Stimulated activated memory B cell treated with anti-CD40 and anti-IgM and Interleukin-4, amounts not matched to agents 10 μg/mL and 1 μg/mL and 100 μg/mL, for 72 hours (primary cell): ENCODE data around the gene SLC2A10.

ENCODE experiments used
- ATAC-seq: fragments of 150-1000 bp; cut with Tn5 transposase; 2 replicates; pipeline ENCODE4 v1.10.0; 2021
- H3K27ac Mint-ChIP-seq: one replicate; pipeline ENCODE4 v1.8.0; 2022; ENCODE audit warnings: mild to moderate bottlenecking, mixed read lengths
- H3K27me3 Mint-ChIP-seq: one replicate; pipeline ENCODE4 v1.8.0; 2022; ENCODE audit warnings: mixed read lengths
- H3K36me3 Mint-ChIP-seq: one replicate; pipeline ENCODE4 v1.8.0; 2022; ENCODE audit warnings: mixed read lengths
- H3K4me1 Mint-ChIP-seq: one replicate; pipeline ENCODE4 v1.8.0; 2022; ENCODE audit warnings: mixed read lengths
- H3K4me3 Mint-ChIP-seq: one replicate; pipeline ENCODE4 v1.8.0; 2022; ENCODE audit warnings: mild to moderate bottlenecking, moderate library complexity, mixed read lengths
- H3K9me3 Mint-ChIP-seq: one replicate; pipeline ENCODE4 v1.8.0; 2022; ENCODE audit warnings: mixed read lengths

SLC2A10 gene

DNA sequence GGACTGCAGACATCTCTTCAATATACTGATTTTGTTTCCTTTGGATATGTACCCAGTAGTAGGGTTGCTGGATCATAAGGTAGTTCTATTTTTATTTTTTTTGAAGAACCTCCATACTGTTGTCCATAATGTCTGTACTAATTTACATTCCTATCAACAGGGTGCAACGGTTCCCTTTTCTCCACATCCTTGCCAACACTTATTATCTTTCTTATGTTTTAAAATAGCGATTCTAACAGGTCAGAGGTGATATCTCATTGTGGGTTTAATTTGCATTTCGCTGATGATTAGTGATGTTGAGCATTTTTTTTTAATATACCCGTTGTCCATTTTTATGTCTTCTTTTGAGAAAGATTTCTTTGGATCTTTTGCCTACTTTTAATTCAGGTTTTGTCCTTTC, 18.3 kb upstream of the SLC2A10 start:
- Mint-ChIP-seq H3K4me3 (no peak overlapping the region), H3K27me3 (peaks cover 4% of the 10 kb centered on the region), H3K4me1 (peaks cover 32% of the 10 kb centered on the region), H3K27ac (no peak overlapping the region), H3K36me3 (peaks cover 6% of the 10 kb centered on the region), H3K9me3 (no peaks in the 10 kb centered on the region)
- ATAC-seq, result no peak

DNA sequence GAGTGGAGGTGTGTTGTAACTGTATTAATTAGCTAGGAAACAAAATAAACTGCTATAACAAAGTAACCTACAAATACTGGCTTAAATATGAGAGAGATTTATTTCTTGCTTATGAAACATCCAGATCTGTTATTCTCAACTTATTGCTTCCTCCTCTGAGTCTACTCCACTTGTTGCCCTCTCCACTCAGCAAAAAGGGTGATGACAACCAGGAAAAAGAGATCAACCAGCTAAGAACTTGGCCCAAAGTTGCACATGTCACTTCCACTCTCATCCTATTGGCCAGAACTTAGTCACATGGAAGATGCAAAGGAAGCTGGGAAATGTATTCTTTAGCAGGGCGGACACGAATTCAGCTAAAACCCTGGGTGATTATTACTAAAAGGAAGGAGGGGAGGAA, 15.0 kb upstream of the SLC2A10 start:
- H3K27me3 Mint-ChIP-seq, result peaks cover 37% of the 10 kb centered on the region
- ATAC-seq, result no peak
- H3K4me3 Mint-ChIP-seq, result no peak overlapping the region
- H3K27ac Mint-ChIP-seq, result no peak overlapping the region
- H3K4me1 Mint-ChIP-seq, result peaks cover 8% of the 10 kb centered on the region
- no peaks in the 10 kb centered on the region for H3K36me3 Mint-ChIP-seq
- no peaks in the 10 kb centered on the region for H3K9me3 Mint-ChIP-seq

DNA sequence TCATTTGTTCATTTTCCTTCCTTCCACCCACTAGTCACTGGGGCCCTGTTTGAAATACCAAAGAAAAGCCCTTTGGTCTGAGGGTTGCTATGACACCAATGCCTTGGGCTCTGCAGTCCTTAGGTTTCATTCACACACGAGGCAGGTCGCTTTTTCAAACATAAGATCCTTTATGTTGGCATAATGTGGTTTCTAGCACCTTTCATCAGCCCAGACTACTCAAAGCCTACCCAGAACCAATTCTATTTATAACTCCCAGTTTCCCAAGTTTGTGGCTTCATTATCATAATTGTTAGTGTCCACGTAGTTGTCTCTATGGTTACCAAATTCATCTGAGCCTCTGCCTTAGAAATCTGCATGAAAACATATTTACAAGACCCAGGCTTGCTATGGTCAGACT, 13.6 kb upstream of the SLC2A10 start:
- Mint-ChIP-seq H3K9me3 (no peaks in the 10 kb centered on the region), H3K4me1 (no peaks in the 10 kb centered on the region), H3K27ac (no peak overlapping the region), H3K4me3 (no peak overlapping the region), H3K27me3 (peaks cover 51% of the 10 kb centered on the region), H3K36me3 (no peaks in the 10 kb centered on the region)
- no peak for ATAC-seq

DNA sequence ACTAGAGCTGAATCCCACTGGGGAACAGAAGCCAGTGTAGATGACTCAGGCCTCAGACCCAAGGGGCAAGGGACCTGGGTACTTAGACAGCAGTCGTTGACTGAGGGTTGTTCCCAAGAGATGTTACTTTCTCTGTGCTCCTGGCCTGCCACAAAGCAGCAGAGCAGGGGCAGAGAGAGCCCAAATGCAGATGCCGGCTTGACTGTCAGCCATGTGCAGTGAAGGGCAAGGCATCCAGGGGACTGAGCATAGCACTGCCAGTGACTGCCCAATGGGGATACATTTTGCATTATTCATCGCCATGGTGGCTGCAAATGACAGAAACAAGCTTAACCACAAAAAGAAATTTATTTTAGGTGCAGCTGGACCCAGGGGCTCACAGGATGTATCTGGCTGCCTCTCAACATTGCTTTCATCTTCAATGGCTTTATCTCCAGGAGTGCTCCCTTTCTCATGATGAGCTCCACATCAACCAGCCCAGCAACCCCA, 12.6 kb upstream of the SLC2A10 start:
- ATAC-seq, result no peak
- no peaks in the 10 kb centered on the region for H3K36me3 Mint-ChIP-seq
- no peak overlapping the region for H3K27ac Mint-ChIP-seq
- H3K4me3 Mint-ChIP-seq, result no peak overlapping the region
- no peaks in the 10 kb centered on the region for H3K4me1 Mint-ChIP-seq
- no peaks in the 10 kb centered on the region for H3K9me3 Mint-ChIP-seq
- H3K27me3 Mint-ChIP-seq, result peaks cover 57% of the 10 kb centered on the region

DNA sequence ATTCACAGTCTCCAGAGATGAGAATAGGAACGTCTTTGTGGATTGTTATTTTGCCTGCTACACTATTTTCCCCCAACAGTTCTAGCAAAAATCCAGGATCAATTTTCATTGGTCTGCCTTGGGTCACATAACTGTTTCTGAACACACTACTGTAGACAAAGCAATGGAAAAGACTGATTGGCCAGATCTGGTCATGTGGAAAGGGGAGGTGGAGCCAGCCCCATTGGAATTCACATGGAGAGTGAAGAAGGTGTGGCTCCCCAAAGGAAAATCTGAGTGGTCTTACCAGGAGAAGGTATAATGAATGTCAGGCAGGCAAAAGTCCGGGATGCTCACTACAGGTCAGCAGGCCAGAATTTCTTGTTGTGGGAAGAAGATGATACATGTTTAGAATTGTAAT, 10.7 kb upstream of the SLC2A10 start:
- H3K36me3 Mint-ChIP-seq, result no peaks in the 10 kb centered on the region
- no peak for ATAC-seq
- no peak overlapping the region for H3K4me3 Mint-ChIP-seq
- H3K4me1 Mint-ChIP-seq, result no peaks in the 10 kb centered on the region
- peaks cover 60% of the 10 kb centered on the region for H3K27me3 Mint-ChIP-seq
- H3K27ac Mint-ChIP-seq, result no peak overlapping the region
- H3K9me3 Mint-ChIP-seq, result no peaks in the 10 kb centered on the region

DNA sequence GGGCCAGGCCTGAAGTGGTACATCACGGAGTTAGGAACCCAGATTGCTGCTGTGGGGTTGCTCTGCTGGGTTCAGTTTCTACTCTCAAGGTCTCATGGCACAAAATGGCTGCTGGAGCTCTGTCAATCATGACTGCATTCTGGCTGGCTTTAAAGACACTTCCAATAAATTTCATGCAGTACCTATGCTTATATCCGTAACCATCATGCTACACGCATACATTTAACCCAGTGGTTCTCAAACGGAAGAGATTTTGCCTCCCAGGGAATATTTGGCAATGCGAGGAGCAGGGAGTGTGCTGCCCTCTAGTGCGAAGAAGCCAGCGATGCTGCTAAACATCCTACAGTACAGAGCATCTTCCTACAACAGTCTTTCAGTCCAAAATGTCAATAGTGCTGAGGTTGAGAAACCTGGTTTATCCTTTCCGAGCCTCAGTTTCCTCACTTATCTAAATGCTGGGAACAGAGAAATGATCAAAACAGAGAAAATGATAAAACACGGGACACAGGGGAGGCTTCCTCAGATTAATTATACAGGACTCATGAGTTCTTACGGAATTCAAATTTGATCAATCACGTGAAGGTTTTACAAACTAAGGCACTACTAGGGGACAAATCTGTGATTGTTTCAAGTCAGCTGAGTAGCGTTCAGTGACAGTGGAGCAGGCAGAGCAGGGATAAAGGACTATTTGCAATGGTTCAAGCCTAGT, 9.6 kb upstream of the SLC2A10 start:
- ATAC-seq, result no peak
- H3K36me3 Mint-ChIP-seq, result no peaks in the 10 kb centered on the region
- no peak overlapping the region for H3K27ac Mint-ChIP-seq
- H3K4me1 Mint-ChIP-seq, result no peaks in the 10 kb centered on the region
- H3K27me3 Mint-ChIP-seq, result peaks cover 70% of the 10 kb centered on the region
- no peak overlapping the region for H3K4me3 Mint-ChIP-seq
- H3K9me3 Mint-ChIP-seq, result no peaks in the 10 kb centered on the region

DNA sequence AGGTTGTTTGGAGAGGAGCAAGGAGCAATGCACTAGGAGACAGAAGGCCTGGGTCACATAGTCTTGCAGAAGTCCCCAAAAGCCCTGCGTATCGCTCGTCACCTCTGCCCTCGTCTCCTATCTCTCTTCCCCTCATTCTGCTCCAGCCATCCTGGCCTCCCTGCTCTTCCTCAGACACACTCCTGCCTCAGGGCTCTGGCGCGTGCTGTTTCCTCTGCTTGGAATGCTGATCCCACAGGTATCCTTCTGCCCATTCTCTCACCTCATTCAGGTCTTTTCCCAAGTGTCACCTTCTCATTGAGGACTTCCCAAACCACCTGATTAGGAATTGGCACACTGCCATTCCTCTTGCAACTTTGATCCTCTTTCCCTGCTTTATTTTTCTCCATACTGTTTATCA, 9.0 kb upstream of the SLC2A10 start:
- Mint-ChIP-seq H3K27ac (no peak overlapping the region), H3K4me1 (no peaks in the 10 kb centered on the region), H3K36me3 (no peaks in the 10 kb centered on the region), H3K9me3 (peaks cover 3% of the 10 kb centered on the region), H3K4me3 (no peak overlapping the region), H3K27me3 (peaks cover 74% of the 10 kb centered on the region)
- no peak for ATAC-seq

DNA sequence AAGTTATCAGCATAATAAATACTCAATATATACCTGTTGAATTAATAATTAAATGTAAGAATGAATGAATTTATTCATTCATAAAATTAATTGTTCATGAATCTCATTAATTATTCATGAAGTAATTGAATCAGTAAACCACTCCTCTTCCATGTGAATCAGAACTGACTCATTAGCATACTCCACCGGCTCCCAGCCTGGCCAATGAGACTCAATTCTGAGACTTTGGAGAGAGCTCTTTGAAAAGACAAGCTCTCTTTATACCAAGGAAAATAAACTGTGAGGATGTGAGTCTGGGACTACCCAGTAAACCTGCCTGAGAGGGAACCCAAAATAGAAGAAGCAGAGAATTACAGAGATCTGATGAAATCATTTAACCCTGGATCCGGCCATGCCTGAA, 8.4 kb upstream of the SLC2A10 start:
- Mint-ChIP-seq H3K9me3 (peaks cover 3% of the 10 kb centered on the region), H3K27me3 (peaks cover 71% of the 10 kb centered on the region), H3K4me1 (no peaks in the 10 kb centered on the region), H3K4me3 (no peak overlapping the region), H3K27ac (no peak overlapping the region), H3K36me3 (no peaks in the 10 kb centered on the region)
- ATAC-seq, result no peak

DNA sequence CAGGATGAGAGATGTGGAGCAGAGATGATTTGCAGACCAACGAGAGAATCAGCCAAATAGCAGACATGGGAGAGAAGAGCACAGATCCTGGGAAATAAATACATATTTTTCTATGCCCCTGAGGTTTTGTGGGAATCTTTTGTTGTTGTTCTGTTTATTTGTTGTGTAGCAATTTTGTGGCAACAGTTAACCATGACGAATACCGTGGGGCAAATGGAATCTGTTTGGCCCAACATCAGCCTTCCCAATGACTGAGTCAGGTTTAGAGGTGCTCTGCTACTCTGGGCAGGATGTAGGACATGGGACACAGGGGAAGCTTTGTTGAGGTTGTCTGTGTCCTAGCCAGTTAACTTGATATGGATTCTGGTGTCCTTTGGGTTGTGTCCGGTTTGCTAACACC, 7.9 kb upstream of the SLC2A10 start:
- peaks cover 66% of the 10 kb centered on the region for H3K27me3 Mint-ChIP-seq

DNA sequence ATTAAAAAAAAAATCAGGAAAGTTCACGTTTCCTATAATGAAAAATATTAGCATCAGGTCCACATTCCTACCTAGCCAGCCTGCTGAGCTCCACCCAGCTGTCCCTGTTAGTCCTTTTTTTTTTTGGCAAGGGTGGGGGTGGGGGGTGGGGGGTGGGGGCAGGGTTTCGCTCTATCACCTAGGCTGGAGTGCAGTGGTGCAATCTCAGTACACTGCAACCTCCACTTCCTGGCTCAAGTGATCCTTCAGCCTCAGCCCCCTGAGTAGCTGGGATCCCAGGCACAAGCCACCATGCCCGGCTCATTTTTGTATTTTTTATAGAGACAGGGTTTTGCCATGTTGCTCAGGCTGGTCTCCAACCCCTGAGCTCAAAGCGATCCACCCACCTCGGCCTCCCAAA, 7.5 kb upstream of the SLC2A10 start:
- Mint-ChIP-seq H3K4me3 (no peak overlapping the region), H3K9me3 (peaks cover 3% of the 10 kb centered on the region), H3K4me1 (no peaks in the 10 kb centered on the region), H3K27me3 (peaks cover 62% of the 10 kb centered on the region), H3K36me3 (no peaks in the 10 kb centered on the region), H3K27ac (no peak overlapping the region)
- ATAC-seq, result no peak

More for the DNA sequence above, 7.9 kb upstream of the SLC2A10 start:
- no peak overlapping the region for H3K4me3 Mint-ChIP-seq
- no peak for ATAC-seq
- H3K4me1 Mint-ChIP-seq, result no peaks in the 10 kb centered on the region
- peaks cover 3% of the 10 kb centered on the region for H3K9me3 Mint-ChIP-seq
- no peaks in the 10 kb centered on the region for H3K36me3 Mint-ChIP-seq
- no peak overlapping the region for H3K27ac Mint-ChIP-seq

DNA sequence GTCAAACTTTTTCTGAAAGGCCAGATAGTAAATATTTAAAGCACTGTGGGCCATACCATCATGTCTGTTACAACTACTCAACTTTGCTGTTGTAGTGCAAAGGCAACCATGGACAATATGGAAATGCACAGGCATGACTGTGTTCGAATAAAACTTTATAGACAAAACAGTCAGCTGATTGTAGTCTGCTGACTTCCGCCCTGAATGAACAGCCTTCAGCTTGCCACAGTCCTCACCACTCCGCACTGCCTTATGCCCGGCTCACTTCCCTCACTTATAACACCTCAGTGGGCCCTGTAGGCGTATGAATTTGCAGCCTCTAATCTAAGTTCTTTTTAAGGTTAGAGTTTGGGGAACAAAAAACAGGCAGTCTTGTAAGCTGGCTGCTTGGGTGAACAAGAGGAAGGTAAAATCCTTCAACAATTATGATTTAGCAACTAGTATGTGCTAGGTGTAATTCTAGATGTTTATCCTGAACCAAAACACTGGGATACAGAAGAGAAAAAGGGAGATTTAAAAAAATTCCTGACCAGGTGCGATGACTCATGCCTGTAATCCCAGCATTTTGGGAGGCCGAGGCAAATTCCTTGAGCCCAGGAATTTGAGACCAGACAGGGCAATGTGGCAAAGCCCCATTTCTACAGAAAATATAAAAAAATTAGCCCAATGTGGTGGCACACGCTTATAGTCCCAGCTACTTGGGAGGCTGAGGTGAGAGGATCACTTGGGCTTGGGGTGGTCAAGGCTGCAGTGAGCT, 6.8 kb upstream of the SLC2A10 start:
- Mint-ChIP-seq H3K4me3 (no peak overlapping the region), H3K4me1 (no peaks in the 10 kb centered on the region), H3K9me3 (peaks cover 3% of the 10 kb centered on the region), H3K27me3 (peaks cover 56% of the 10 kb centered on the region), H3K36me3 (no peaks in the 10 kb centered on the region), H3K27ac (no peak overlapping the region)
- no peak for ATAC-seq

DNA sequence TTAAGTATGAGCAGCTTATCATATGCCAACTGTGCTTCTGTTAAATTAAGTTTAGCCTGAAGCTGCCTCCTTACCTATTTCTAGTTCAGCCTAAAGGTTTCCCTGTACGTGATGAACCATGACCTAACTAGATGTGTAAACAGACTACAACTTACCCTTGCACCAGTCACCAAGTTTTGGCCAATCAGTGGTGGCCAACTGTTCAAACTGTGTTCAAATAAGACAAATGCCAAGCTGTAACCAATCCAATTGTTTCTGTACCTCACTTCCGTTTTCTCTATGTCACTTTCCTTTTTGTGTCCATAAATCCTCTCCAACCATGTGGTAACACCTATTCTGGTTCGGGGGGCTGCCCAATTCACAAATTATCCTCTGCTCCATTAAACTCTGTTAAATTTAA, 6.0 kb upstream of the SLC2A10 start:
- Mint-ChIP-seq H3K36me3 (no peaks in the 10 kb centered on the region), H3K27ac (no peak overlapping the region), H3K27me3 (peaks cover 52% of the 10 kb centered on the region), H3K4me3 (no peak overlapping the region), H3K9me3 (peaks cover 3% of the 10 kb centered on the region), H3K4me1 (no peaks in the 10 kb centered on the region)
- ATAC-seq, result no peak

DNA sequence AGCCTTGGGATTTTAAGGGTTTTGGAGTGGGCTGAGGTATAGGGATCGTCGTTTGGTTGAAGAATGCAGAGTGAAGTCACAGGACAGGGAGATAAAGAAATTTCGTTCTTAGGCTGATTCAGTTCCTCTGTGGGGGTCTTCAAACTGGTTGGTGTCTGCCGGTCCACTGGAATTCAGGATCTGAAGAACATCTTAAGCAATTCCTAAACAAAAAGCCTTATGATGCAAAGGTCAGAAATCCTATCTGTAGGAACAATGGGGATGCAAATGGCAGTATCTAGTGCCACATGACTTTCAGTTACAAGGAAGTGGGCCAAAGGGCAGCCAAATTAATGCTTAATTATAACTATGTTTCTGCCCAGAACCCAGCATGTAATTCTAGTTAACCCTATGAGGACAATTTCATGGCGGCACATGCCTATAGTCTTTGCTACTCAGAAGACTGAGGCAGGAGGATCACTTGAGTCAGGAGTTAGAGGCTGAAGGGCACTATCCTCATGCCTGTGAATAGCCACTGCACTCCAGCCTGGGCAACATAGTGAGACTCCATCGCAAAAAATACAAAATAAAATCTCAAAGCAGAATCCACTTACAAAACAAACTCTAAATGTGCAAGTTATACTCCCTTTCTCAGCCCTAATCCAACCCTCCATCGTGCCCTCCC, 4.6 kb upstream of the SLC2A10 start:
- no peaks in the 10 kb centered on the region for H3K36me3 Mint-ChIP-seq
- no peak overlapping the region for H3K27ac Mint-ChIP-seq
- H3K4me1 Mint-ChIP-seq, result peaks cover 8% of the 10 kb centered on the region
- peaks cover 52% of the 10 kb centered on the region for H3K27me3 Mint-ChIP-seq
- no peak for ATAC-seq
- peaks cover 3% of the 10 kb centered on the region for H3K9me3 Mint-ChIP-seq
- no peak overlapping the region for H3K4me3 Mint-ChIP-seq

DNA sequence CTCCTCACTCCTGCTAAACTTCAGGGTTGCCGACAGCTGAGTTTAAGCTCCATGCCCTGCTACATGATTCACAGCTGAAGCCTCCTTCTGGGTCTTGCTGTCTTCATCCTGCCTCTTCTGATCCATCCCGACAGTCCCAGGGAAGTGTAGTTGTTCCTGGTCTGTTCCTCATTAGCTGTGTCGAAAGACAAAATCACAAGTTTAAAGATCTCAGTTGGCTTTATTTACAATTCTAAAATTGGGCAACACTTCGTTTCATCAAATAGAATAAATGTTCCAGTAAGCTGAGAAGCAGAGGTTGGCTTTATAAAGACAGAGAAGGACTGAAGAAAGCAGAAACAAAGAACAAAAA, 4.1 kb upstream of the SLC2A10 start:
- Mint-ChIP-seq H3K9me3 (peaks cover 3% of the 10 kb centered on the region), H3K4me3 (no peak overlapping the region), H3K27ac (no peak overlapping the region), H3K4me1 (peaks cover 13% of the 10 kb centered on the region), H3K36me3 (no peaks in the 10 kb centered on the region), H3K27me3 (peaks cover 52% of the 10 kb centered on the region)
- no peak for ATAC-seq

DNA sequence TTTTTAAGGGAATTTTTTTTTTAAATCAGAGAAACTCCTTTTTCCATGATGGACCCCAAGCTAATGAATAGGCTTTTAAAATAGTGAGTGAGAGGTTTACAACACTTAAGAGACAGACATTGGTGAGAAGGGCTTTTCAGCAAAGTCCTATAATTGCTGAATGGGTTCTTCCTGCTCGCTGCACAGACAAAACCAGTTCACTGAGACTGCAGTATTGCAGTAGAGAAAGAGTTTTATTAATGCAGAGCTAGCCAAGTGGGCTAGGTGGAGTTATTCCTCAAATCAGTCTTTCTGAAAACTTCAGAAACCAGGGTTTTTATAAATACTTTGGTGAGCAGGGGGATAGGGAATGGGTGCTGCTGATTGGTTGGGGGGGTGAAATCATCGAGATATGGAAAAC, 3.2 kb upstream of the SLC2A10 start:
- H3K27me3 Mint-ChIP-seq, result peaks cover 52% of the 10 kb centered on the region
- H3K27ac Mint-ChIP-seq, result no peak overlapping the region
- no peak for ATAC-seq
- H3K9me3 Mint-ChIP-seq, result peaks cover 3% of the 10 kb centered on the region
- H3K4me1 Mint-ChIP-seq, result peaks cover 16% of the 10 kb centered on the region
- no peak overlapping the region for H3K4me3 Mint-ChIP-seq
- no peaks in the 10 kb centered on the region for H3K36me3 Mint-ChIP-seq
